ENCODE data around the gene FADS1. TPM values are rescaled to one million over a fixed set of nuclear protein-coding genes. Genes with fewer than 3 reads are reported as not detected.

FADS1 gene
- total RNA-seq, 1 donor from 2014 or later = 155 TPM

GRCh38 chr11:61840371-61840770, 23.6 kb upstream of the FADS1 start:
- Mint-ChIP-seq H3K9me3 (ENCODE audit: unreplicated experiment) (peaks cover 16% of the 10 kb centered on the region), H3K27me3 (ENCODE audit: unreplicated experiment) (peaks cover 7% of the 10 kb centered on the region), H3K27ac (ENCODE audit: unreplicated experiment) (no peak overlapping the region), H3K4me1 (ENCODE audit: low read depth, unreplicated experiment) (peaks cover 9% of the 10 kb centered on the region), H3K36me3 (ENCODE audit: unreplicated experiment) (peaks cover 8% of the 10 kb centered on the region), H3K4me3 (ENCODE audit: unreplicated experiment) (no peak overlapping the region)
- no peak for TF ChIP-seq CTCF (IDR thresholded peaks at IDR 0.05; ENCODE audit: partially characterized antibody, unreplicated experiment)
- DNase-seq = no peak

- no peak for DNase-seq
- Mint-ChIP-seq H3K27me3 (ENCODE audit: unreplicated experiment) (peaks cover 9% of the 10 kb centered on the region), H3K36me3 (ENCODE audit: unreplicated experiment) (peaks cover 8% of the 10 kb centered on the region), H3K9me3 (ENCODE audit: unreplicated experiment) (peaks cover 13% of the 10 kb centered on the region), H3K27ac (ENCODE audit: unreplicated experiment) (peak overlapping the region; percentile 19), H3K4me1 (ENCODE audit: low read depth, unreplicated experiment) (peaks cover 11% of the 10 kb centered on the region), H3K4me3 (ENCODE audit: unreplicated experiment) (no peak overlapping the region)
- no peak for TF ChIP-seq CTCF (IDR thresholded peaks at IDR 0.05; ENCODE audit: partially characterized antibody, unreplicated experiment)
These were observed 22.9 kb upstream of the FADS1 start for GRCh38 chr11:61839742-61840141.

- H3K4me3 Mint-ChIP-seq (ENCODE audit: unreplicated experiment) = no peak overlapping the region
- TF ChIP-seq CTCF (IDR thresholded peaks at IDR 0.05; ENCODE audit: partially characterized antibody, unreplicated experiment) = no peak
- peaks cover 16% of the 10 kb centered on the region for H3K4me1 Mint-ChIP-seq (ENCODE audit: low read depth, unreplicated experiment)
- H3K9me3 Mint-ChIP-seq (ENCODE audit: unreplicated experiment) = peaks cover 13% of the 10 kb centered on the region
- H3K27ac Mint-ChIP-seq (ENCODE audit: unreplicated experiment) = no peak overlapping the region
- DNase-seq = no peak
- peaks cover 11% of the 10 kb centered on the region for H3K27me3 Mint-ChIP-seq (ENCODE audit: unreplicated experiment)
- peaks cover 8% of the 10 kb centered on the region for H3K36me3 Mint-ChIP-seq (ENCODE audit: unreplicated experiment)
These were observed 22.1 kb upstream of the FADS1 start for GRCh38 chr11:61838921-61839320.

- H3K27me3 Mint-ChIP-seq (ENCODE audit: unreplicated experiment) = peaks cover 12% of the 10 kb centered on the region
These were observed 21.7 kb upstream of the FADS1 start for GRCh38 chr11:61838501-61838900.

More at GRCh38 chr11:61838501-61838900, 21.7 kb upstream of the FADS1 start:
- Mint-ChIP-seq H3K36me3 (ENCODE audit: unreplicated experiment) (peaks cover 8% of the 10 kb centered on the region), H3K9me3 (ENCODE audit: unreplicated experiment) (peaks cover 13% of the 10 kb centered on the region), H3K4me1 (ENCODE audit: low read depth, unreplicated experiment) (peaks cover 20% of the 10 kb centered on the region), H3K4me3 (ENCODE audit: unreplicated experiment) (no peak overlapping the region), H3K27ac (ENCODE audit: unreplicated experiment) (no peak overlapping the region)
- no peak for TF ChIP-seq CTCF (IDR thresholded peaks at IDR 0.05; ENCODE audit: partially characterized antibody, unreplicated experiment)
- no peak for DNase-seq

Data from glutamatergic neuron (in vitro differentiated cells).